Thoracic aorta (tissue), 2 donors: ENCODE results near the gene PPP3CA. TPM values are rescaled to one million over a fixed set of nuclear protein-coding genes. Genes with fewer than 3 reads are reported as not detected.

Experiments used
- ATAC-seq: fragments of 150-250 bp; one replicate; pipeline ENCODE4 v1.8.0; 2017; ENCODE audit warnings: low read depth; ENCODE audit not compliant: insufficient number of reproducible peaks, low FRiP score
- DNase-seq: peaks from one replicate; pipeline ENCODE4 v3.0.0-alpha.2; 2020; ENCODE audit warnings: low spot score
- H3K27ac ChIP-seq, 2 donors: fragments of 200-600 bp; sonication (generic); 1 replicate in 1 of 2; 2 replicates in 1 of 2; pipeline ENCODE4 v1.5.1; 2016; ENCODE audit warnings: mild to moderate bottlenecking in 2 of 2, moderate library complexity in 2 of 2
- H3K27me3 ChIP-seq: fragments of 200-600 bp; sonication (generic); replicated peaks from 2 replicates; pipeline ENCODE4 v1.6.0; 2016; ENCODE audit warnings: mild to moderate bottlenecking; ENCODE audit not compliant: insufficient read depth
- H3K36me3 ChIP-seq: fragments of 200-600 bp; sonication (generic); one replicate; pipeline ENCODE4 v1.5.1; 2016
- H3K4me1 ChIP-seq, 2 donors: fragments of 200-600 bp; sonication (generic); 1 replicate in 1 of 2; 2 replicates in 1 of 2; pipeline versions ENCODE4 v1.5.1 to v1.6.0; 2016; ENCODE audit warnings: low read depth in 2 of 2, mild to moderate bottlenecking in 1 of 2; ENCODE audit not compliant: control insufficient read depth in 1 of 2
- H3K4me3 ChIP-seq: fragments of 200-600 bp; sonication (generic); 2 replicates; pipeline ENCODE4 v1.5.1; 2016; ENCODE audit warnings: mild to moderate bottlenecking
- H3K9me3 ChIP-seq: fragments of 200-600 bp; sonication (generic); 2 replicates; pipeline ENCODE4 v1.5.1; 2016
- CTCF ChIP-seq: fragments of 200-600 bp; sonication (generic); IDR thresholded peaks from one replicate; pipeline ENCODE4 v1.5.1; 2019; ENCODE audit warnings: antibody characterized with exemption
- total RNA-seq, 2 donors: library from RNA; depleted of rRNA; stranded (reverse); fragments of >200 nt; gene quantifications; one replicate each; pipeline versions ENCODE4 v1.1.0 to v1.2.3, GENCODE V29; 2016

PPP3CA gene
- total RNA-seq, 2 donors from 2014 or later = 21.9 to 43.2 TPM

GRCh38 chr4:101089168-101089567 lies 258.2 kb downstream of the PPP3CA start:
- no peak for ATAC-seq
- Histone ChIP-seq H3K27ac (no peak overlapping the region), H3K36me3 (no peaks in the 10 kb centered on the region), H3K4me3 (no peak overlapping the region), H3K4me1 (no peaks in the 10 kb centered on the region), H3K27me3 (no peaks in the 10 kb centered on the region), H3K9me3 (no peaks in the 10 kb centered on the region)
- TF ChIP-seq CTCF = no peak
- no peak for DNase-seq

GRCh38 chr4:101086801-101087586 lies 260.3 kb downstream of the PPP3CA start:
- Histone ChIP-seq H3K27me3 (no peaks in the 10 kb centered on the region), H3K4me1 (no peaks in the 10 kb centered on the region), H3K27ac (no peak overlapping the region), H3K9me3 (no peaks in the 10 kb centered on the region), H3K36me3 (no peaks in the 10 kb centered on the region), H3K4me3 (no peak overlapping the region)
- DNase-seq (no peak), ATAC-seq (no peak)
- TF ChIP-seq CTCF = no peak

- H3K9me3 ChIP-seq = no peaks in the 10 kb centered on the region
- TF ChIP-seq CTCF = no peak
- H3K4me3 ChIP-seq = no peak overlapping the region
- H3K27ac ChIP-seq = no peak overlapping the region
- DNase-seq (no peak), ATAC-seq (no peak)
- H3K36me3 ChIP-seq = no peaks in the 10 kb centered on the region
- H3K27me3 ChIP-seq = no peaks in the 10 kb centered on the region
- H3K4me1 ChIP-seq = no peaks in the 10 kb centered on the region
These were observed 264.2 kb downstream of the PPP3CA start for GRCh38 chr4:101083131-101083530.

GRCh38 chr4:101081695-101082369 lies 265.5 kb downstream of the PPP3CA start:
- TF ChIP-seq CTCF = no peak
- no peaks in the 10 kb centered on the region for H3K4me1 ChIP-seq
- ATAC-seq = no peak
- DNase-seq = no peak
- H3K4me3 ChIP-seq = no peak overlapping the region
- H3K36me3 ChIP-seq = no peaks in the 10 kb centered on the region
- no peaks in the 10 kb centered on the region for H3K9me3 ChIP-seq
- no peaks in the 10 kb centered on the region for H3K27me3 ChIP-seq
- no peak overlapping the region for H3K27ac ChIP-seq

GRCh38 chr4:101081166-101081565 lies 266.2 kb downstream of the PPP3CA start:
- H3K4me3 ChIP-seq = no peak overlapping the region
- no peaks in the 10 kb centered on the region for H3K4me1 ChIP-seq
- ATAC-seq (no peak), DNase-seq (no peak)
- H3K36me3 ChIP-seq = no peaks in the 10 kb centered on the region
- H3K9me3 ChIP-seq = no peaks in the 10 kb centered on the region
- no peaks in the 10 kb centered on the region for H3K27me3 ChIP-seq
- TF ChIP-seq CTCF = no peak
- H3K27ac ChIP-seq = no peak overlapping the region
